ENCODE data around the gene PTCD1. TPM values are rescaled to one million over a fixed set of nuclear protein-coding genes. Genes with fewer than 3 reads are reported as not detected.

Gene PTCD1
- total and polyA plus RNA-seq, 2 experiments from 2014 or later: 12.2 to 13.4 TPM

DNA sequence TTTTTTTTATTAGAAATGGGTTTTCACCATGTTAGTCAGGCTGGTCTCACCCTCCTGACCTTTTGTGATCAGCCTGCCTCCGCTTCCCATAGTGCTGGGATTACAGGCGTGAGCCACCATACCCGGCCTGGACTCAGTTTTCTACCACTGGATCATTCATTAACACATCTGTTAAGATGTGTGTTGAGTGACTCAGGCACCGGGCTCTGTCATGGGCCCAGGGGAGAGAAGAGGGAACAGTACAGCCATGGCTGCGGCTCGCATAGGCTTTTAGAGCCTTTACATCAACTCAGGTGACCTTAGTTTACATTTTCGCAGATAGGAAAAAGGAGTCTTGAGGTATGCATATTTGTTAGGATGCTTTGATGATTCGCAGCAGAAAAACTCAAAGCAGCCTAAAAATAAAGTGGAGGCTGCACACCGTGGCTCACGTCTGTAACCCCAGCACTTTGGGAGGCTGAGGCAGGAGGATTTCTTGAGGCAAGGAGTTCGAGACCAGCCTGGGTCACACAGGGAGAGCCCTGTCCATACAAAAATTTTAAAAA is 67.2 kb downstream of the PTCD1 start:
- Histone ChIP-seq H3K4me1 (ENCODE audit: insufficient read depth) (peaks cover 1% of the 10 kb centered on the region), H3F3A (replicated peaks; ENCODE audit: low read depth) (0 out of 2 replicates have a peak, but pooled peaks cover 7% of the 10 kb centered on the region), H3K4me2 (no peak overlapping the region), H3K4me3 (no peak overlapping the region), H3K27ac (ENCODE audit: low read depth) (no peak overlapping the region), H3K9me2 (ENCODE audit: insufficient read depth) (no peaks in the 10 kb centered on the region), H2AFZ (no peak overlapping the region), H3K36me3 (ENCODE audit: insufficient read depth) (no peaks in the 10 kb centered on the region), H3K27me3 (ENCODE audit: insufficient read depth) (no peaks in the 10 kb centered on the region), H3K79me2 (replicated peaks; ENCODE audit: insufficient read depth) (peaks cover 11% of the 10 kb centered on the region), H4K20me1 (replicated peaks; ENCODE audit: insufficient read depth) (peaks cover 10% of the 10 kb centered on the region; the same call in 1 of the 2 replicates)
- TF ChIP-seq JUNB (IDR thresholded peaks at IDR 0.05; ENCODE audit: unreplicated experiment): no peak
- no peak for TF ChIP-seq ZNF462 (CRISPR knock-in tag; IDR thresholded peaks at IDR 0.05)
- no peak for TF ChIP-seq REST (IDR thresholded peaks at IDR 0.05; ENCODE audit: unreplicated experiment)
- no peak for TF ChIP-seq NANOG (IDR thresholded peaks at IDR 0.05; ENCODE audit: borderline replicate concordance)
- no peak for TF ChIP-seq EZH2phosphoT487 (IDR thresholded peaks at IDR 0.05; ENCODE audit: unreplicated experiment)
- TF ChIP-seq ZNF331 (CRISPR knock-in tag; IDR thresholded peaks at IDR 0.05; ENCODE audit: low read depth): no peak
- no peak for TF ChIP-seq CTCF (conservative IDR thresholded peaks at IDR 0.05; ENCODE audit: low read depth in 2 of 2)
- TF ChIP-seq ETS1 (IDR thresholded peaks at IDR 0.05): no peak
- no peak for TF ChIP-seq STAT1 (IDR thresholded peaks at IDR 0.05; ENCODE audit: unreplicated experiment)
- no peak for TF ChIP-seq EZH2 (IDR thresholded peaks at IDR 0.05; ENCODE audit: low read depth, unreplicated experiment)
- peaks cover 9% of the 10 kb centered on the region for H3K4me1 Mint-ChIP-seq
- no peak overlapping the region for H3K27ac Mint-ChIP-seq
- peaks cover 9% of the 10 kb centered on the region for H3K27me3 Mint-ChIP-seq (ENCODE audit: insufficient read depth, low read depth, poor library complexity)
- H3K9me3 Mint-ChIP-seq: no peaks in the 10 kb centered on the region
- no peak overlapping the region for H3K4me3 Mint-ChIP-seq
- no peak for DNase-seq (ENCODE audit: low spot score)
- ATAC-seq: no peak
- peaks cover 2% of the 10 kb centered on the region; the same call in 1 of the 3 replicates for H3K36me3 Mint-ChIP-seq (ENCODE audit: low read depth)

Data from GM23338 (cell line).